ENCODE results near the gene NDST3. TPM values are rescaled to one million over a fixed set of nuclear protein-coding genes. Genes with fewer than 3 reads are reported as not detected.

The NDST3 gene
- under 1 TPM in 1 of 4 donors, not detected in 3; 0.25 TPM for total RNA-seq

GRCh38 chr4:118034053-118034785 lies at the start of gene NDST3:
Gene NDST3, plus strand, starts transcription at chr4:118034486. Its CDS starts 19,425 bp downstream, at chr4:118053911.
- intact Hi-C loops (cut with DNase I; ENCODE audit: low total_unique reads): no loop called here
- DNase-seq (ENCODE audit: low spot score in 2 of 2): no peak
- TF ChIP-seq POLR2A (IDR thresholded peaks at IDR 0.05) (no peak), CTCF (IDR thresholded peaks at IDR 0.05) (no peak)
- H3K4me3 ChIP-seq (ENCODE audit: low read depth, poor library complexity, severe bottlenecking): no peak within 1 kb of the TSS
- 17% methylated on average over 11 of the region's 11 CpGs for WGBS, 2 donors

- H3K4me3 ChIP-seq (ENCODE audit: low read depth, poor library complexity, severe bottlenecking): no peak overlapping the region
- 65 to 68% methylated on average over 2 of the region's 2 CpGs for WGBS, 2 donors
- intact Hi-C loops (cut with DNase I; ENCODE audit: low total_unique reads): no loop called here
- no peak for DNase-seq (ENCODE audit: low spot score in 2 of 2)
- TF ChIP-seq POLR2A (IDR thresholded peaks at IDR 0.05): no peak
- TF ChIP-seq CTCF (IDR thresholded peaks at IDR 0.05): no peak
Observed at GRCh38 chr4:117986321-117986720, 48.0 kb upstream of the NDST3 start.

- TF ChIP-seq POLR2A (IDR thresholded peaks at IDR 0.05): no peak
- TF ChIP-seq CTCF (IDR thresholded peaks at IDR 0.05): no peak
- intact Hi-C loops (cut with DNase I; ENCODE audit: low total_unique reads): no loop called here
- WGBS, 2 donors: 65 to 68% methylated on average over 1 of the region's 1 CpG
- DNase-seq (ENCODE audit: low spot score in 2 of 2): no peak
- no peak overlapping the region for H3K4me3 ChIP-seq (ENCODE audit: low read depth, poor library complexity, severe bottlenecking)
Observed at GRCh38 chr4:117987464-117987863, 46.8 kb upstream of the NDST3 start.

- intact Hi-C loops (cut with DNase I; ENCODE audit: low total_unique reads): no loop called here
- DNase-seq (ENCODE audit: low spot score in 2 of 2): no peak
- no peak overlapping the region for H3K4me3 ChIP-seq (ENCODE audit: low read depth, poor library complexity, severe bottlenecking)
- TF ChIP-seq POLR2A (IDR thresholded peaks at IDR 0.05) (no peak), CTCF (IDR thresholded peaks at IDR 0.05) (no peak)
- 80 to 91% methylated on average over 2 of the region's 2 CpGs for WGBS, 2 donors
Observed at GRCh38 chr4:117996891-117997290, 37.4 kb upstream of the NDST3 start.

GRCh38 chr4:118004088-118004487 lies 30.2 kb upstream of the NDST3 start:
- TF ChIP-seq CTCF (IDR thresholded peaks at IDR 0.05): no peak
- no peak for TF ChIP-seq POLR2A (IDR thresholded peaks at IDR 0.05)

GRCh38 chr4:118005883-118006282 lies 28.4 kb upstream of the NDST3 start:
- intact Hi-C loops (cut with DNase I; ENCODE audit: low total_unique reads): no loop called here
- H3K4me3 ChIP-seq (ENCODE audit: low read depth, poor library complexity, severe bottlenecking): no peak overlapping the region
- DNase-seq (ENCODE audit: low spot score in 2 of 2): no peak
- 86 to 90% methylated on average over 3 of the region's 3 CpGs for WGBS, 2 donors
- TF ChIP-seq CTCF (IDR thresholded peaks at IDR 0.05): no peak
- TF ChIP-seq POLR2A (IDR thresholded peaks at IDR 0.05): no peak

More at GRCh38 chr4:118004088-118004487, 30.2 kb upstream of the NDST3 start:
- no peak for DNase-seq (ENCODE audit: low spot score in 2 of 2)
- 87 to 88% methylated on average over 2 of the region's 2 CpGs for WGBS, 2 donors
- H3K4me3 ChIP-seq (ENCODE audit: low read depth, poor library complexity, severe bottlenecking): no peak overlapping the region
- intact Hi-C loops (cut with DNase I; ENCODE audit: low total_unique reads): no loop called here
